Hepatocyte (in vitro differentiated cells): ENCODE measurements around the gene MRM3.
"Not testable (repeated sequence)": the region's sequence is repeated elsewhere in the genome, so short reads cannot be mapped to it uniquely, and the experiment has no call there.

Experiments used
- CTCF ChIP-seq: fragments of 200-600 bp; sonication (generic); IDR thresholded peaks from 2 replicates; pipeline ENCODE4 v1.5.1; 2016; ENCODE audit warnings: antibody characterized with exemption, mild to moderate bottlenecking; ENCODE audit not compliant: poor library complexity
- EZH2 ChIP-seq: fragments of 200-600 bp; sonication (generic); IDR thresholded peaks from 2 replicates; pipeline ENCODE4 v1.6.1; 2016; ENCODE audit warnings: antibody characterized with exemption, mild to moderate bottlenecking, borderline replicate concordance
- EZH2phosphoT487 ChIP-seq: fragments of 200-600 bp; sonication (generic); IDR thresholded peaks from one replicate; pipeline ENCODE4 v1.6.1; 2018; ENCODE audit warnings: antibody characterized with exemption, mild to moderate bottlenecking, low read depth, moderate library complexity; ENCODE audit not compliant: unreplicated experiment, severe bottlenecking

GRCh38 chr17:748604-749003, 33.5 kb upstream of the MRM3 start:
- TF ChIP-seq CTCF, EZH2, EZH2phosphoT487: not testable (repeated sequence)
